NCI-H1417 (cell line): ENCODE results near the gene LYL1.

Experiments
- DNase-seq, 3 experiments: peaks; one replicate each; lab custom pipeline; 2025; lab: John Stamatoyannopoulos, UW

The LYL1 gene

DNA sequence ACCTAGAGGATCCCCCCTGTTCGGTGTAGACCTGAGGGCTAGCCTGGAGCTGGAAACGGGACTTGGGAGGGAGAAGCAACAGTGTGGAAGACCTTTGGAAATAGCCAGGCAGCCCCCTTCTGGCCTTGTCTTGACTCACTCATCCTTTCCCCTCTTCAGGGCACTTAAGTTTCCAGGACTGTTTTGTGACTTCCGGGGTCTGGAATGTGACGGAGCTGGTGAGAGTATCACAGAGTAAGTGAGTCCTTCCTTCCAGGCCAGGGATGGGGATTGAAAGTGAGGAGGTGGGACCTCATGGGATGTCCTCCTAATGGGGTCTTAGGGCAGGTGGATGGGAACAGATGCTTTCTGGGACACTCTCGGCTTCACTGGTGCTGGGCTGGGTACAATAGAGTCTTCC is 29.4 kb downstream of the LYL1 start:
- DNase-seq: no peak

DNA sequence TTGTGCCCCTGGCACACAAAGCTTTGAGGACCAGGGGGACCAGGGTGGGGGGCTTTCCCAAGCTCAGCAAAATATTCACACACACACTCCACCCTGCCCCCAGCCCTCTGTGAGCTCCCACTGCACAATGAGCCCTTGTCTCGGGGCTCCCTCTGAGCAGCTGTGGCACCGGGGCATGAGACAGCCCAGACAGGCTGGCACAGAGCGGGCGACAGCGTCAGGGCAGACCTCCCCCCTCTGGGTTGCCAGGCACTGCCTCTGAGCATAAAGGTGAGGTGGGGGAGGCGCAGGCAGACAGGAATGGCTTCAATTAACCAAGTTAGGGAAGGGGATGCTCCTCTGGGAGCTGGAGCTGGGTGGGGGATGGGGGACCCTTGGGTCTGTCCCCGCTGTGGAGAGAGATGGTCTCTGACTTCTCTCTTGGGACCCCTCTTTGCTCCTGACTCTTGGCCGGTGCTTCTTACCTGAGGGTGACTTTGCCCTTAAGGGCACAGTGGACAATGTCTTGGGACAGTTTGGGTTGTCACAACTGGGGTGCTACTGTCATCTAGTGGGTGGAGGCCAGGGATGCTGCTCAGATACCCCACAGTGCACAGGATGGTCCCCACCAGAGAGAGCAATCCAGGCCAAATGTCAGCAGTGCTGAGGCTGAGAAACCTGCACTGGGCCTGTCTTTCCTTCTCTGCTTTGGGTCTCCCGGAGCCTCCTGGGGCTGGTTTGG is 30.3 kb downstream of the LYL1 start:
- no peak for DNase-seq

DNA sequence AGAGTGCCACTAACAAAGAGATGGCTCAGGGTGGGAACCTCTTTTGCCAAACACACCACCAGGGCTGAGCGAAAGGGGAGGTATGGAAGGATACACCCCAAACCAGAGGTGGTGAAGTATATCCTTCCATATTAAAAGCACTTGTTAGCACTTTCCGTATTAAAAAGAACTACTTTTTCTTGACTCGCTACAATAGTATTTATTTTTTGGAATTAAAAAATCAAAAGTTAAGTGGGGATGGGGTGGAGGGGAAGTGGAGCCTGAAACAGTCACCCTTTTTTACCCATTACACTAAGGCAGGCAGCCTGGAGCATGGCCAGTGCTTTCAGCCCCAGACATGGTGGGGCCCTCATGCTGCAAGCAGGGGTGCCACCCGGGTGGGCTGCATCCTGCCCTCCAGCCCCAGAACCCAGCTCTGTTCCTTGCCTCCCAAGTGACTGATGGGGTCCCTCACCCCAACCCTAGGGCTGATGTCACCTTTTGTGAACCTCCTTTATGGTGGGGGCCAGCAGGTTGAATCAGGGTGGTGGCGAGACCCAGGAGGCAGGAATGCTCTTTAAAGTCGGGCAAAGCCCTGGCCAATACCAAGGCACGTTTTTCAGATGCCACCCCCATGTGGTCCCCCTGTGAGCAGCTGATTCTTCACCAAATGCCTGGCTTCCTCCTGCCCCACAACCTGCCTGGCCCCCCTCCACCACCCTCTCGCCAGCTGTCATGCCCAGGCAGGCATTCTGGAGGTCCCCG is 31.0 kb downstream of the LYL1 start:
- no peak for DNase-seq

DNA sequence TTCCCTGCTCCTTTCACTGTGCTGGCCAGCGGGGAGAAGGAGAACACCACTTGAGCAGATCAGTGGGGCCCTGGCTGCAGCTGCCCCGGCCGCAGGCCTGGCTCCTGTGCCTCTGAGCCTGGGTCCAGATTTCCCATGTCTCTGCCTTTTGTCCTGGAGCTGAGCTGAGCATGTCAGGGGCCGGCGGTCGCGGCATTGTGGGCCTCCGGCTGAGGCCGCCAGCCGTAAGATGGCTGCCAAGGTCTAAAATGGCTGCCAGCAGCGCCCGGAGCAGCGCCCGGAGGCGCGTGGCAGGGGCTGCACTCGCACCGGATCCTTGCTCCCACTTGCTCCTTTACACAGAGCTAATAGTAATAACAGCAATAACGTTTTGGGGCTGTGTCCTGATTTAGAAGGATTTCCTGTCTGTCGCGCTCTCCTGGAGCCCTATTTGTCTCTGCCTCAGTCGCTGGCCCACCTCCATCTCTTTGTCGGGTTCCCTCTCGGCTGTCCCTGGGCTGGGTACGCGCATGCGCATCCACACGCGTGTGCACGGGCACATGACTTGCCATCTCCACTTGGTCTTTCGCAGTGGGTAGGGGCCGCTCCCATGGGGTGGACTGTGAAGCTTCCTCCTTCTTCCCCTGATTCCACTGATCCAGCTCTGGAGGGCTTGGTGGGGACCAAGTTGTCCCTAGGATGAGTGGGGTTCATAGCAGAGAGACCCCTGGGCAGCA is 32.1 kb downstream of the LYL1 start:
- no peak for DNase-seq

DNA sequence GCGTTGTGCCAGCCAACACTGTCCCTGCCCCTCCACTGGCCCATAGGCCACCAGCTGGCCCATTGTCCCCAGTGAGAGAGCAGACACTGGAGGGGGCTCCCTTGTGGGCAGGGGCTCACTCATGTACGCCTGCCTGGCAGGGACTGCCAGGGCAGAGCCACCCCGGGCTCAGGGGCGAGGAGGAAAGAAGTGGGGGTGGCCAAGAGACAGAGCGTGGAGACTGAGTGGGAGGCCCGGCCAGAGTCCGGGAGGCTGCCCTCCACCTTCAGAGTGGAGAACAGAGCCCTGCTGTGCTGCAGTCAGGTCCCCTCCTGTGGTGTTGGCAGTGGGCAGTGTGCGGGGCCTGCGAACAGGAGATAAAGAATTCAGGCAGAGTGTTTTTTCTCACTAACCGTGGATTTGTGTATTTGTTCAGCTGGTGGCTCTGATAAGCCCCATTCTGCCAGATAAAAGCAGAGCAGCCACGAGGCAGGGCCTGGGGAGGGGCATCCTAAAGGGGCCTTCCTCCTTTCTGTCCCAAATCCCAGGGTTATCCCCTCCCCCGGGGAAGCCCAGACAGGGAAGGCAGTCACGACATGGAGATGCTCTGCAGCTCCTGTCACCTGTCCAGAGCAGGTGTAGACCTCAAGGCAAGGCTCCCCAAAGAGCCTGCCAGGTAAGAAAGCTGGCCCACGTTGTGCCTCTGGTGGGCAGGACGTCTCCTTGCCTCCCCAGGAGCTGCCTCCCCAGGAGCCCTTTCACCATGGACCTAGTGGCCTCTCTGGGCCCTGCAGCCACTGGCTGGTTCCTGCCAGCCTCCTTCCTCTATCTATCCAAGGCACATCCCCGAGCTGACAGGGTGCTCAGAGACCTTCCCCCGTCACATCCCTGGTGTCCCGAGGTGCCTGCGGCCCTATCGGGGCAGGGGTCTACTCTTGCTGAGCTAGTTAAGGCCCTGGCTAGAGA is 33.0 kb downstream of the LYL1 start:
- DNase-seq: peak in 1 of 3 experiments; percentile 46

DNA sequence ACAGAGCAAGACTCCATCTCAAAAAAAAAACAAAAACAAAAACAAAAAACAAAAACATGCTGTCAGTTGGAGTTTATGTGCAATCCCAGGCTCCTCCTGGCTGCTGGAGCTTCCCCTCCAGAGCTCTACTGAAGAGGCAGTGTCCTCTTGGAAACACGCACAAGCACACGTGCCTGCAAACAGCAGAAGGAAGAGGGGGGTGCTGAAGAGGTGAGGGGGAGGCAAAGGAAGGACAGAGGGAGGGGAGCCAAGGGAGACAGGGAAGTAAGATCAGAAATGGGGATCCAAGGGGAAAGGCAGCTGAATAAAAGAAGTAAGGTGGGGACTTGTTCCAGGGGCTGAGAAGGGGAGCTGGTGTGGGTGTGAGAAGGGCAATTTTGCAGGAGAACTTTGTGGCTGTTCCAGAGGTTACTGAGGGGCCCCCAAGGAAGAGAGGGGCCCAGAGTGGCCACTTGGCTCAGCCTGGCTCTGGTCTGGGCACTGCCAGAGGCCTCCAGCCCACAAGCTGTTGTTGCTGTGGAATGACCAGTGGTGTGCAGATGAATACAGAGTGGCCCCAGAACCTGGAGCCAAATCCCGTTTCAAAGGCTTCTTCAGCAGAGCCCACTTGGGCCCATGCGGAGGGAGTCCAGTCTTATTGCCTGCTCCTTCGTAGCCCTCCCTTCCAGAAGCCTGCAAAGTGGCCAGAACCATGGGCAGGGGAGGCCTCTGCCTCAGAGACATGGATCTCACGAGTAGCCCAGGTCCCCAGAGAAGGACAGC is 34.4 kb downstream of the LYL1 start:
- no peak for DNase-seq

DNA sequence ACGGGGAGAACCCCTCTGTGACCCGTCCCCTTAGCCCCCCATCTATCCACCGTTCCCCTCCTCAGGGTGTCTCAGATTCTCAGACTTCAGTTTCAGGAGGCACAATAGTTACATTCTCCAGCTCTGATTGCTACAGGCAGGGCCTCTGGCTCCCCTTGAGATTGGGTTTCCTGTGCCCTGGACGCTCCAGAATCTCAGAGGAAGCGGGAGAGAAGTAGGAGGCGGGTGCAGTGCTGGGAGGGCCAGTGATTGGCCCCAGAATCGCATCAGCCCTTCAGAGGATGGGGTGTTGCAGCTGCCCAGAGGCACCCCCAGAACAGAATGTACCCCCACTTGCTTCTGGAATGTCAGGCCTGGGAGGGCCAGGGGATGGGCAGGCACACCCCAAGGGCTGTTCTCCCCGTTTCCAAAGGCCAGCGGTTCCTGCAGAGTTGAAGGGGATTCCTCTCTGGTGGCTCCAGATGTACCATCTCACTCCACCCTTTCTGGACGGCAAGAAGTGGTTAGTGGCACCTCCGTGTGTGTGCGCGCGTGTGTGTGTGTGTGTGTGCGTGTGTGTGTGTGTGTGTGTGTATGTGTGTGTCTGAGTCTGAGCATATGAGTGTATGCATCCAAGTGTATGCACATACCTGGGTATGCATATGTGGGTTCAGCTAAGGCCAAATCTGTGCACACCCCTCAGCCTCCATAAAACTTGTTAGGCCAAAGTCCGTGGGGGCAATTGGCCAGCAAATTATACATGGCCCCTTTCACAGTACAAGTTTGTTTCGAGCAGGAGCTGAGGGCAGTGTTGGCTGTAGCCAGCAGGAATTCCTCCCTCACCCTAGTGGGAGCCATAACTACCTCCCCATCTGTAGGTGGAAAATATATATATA is 35.5 kb downstream of the LYL1 start:
- no peak for DNase-seq

DNA sequence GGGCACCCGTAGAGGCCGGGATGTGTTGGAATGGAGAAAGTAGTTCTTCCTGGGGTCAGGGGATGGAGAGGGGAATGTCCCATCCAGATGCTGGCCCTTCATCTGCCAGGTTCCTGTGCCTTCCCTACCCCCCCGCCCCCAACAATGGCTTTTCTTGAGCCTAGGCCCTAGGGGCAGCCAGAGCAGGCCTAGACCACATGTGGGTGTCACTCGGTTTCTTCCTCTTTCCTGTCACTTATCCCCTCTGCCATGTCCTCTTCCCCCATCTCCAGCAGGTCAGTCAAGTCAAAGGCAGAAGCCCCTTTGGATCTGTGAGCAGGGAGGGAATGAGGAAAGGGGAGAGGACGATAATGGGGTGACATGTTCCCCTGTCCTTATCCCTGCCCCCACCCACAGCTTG is 36.4 kb downstream of the LYL1 start:
- DNase-seq: no peak

DNA sequence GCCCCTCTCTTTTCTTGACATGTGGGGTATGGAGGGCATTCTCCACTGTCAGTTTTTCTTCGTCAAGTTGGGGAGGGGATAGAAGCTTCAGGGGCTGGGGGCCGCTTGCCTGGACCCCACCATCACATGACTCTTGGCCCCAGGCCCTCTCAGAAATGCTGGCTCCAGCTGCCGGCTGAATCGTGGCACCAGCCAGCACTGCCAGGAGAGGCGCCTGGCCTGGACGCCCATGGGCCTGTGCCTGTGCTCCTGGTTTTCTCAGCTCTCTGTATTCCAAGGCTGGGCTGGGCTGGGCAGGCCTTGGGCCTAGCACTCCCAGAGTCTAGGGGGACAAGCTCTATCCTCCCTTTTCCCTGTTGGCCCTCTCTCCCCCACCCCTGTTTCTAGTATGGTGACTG is 38.6 kb downstream of the LYL1 start:
- no peak for DNase-seq

DNA sequence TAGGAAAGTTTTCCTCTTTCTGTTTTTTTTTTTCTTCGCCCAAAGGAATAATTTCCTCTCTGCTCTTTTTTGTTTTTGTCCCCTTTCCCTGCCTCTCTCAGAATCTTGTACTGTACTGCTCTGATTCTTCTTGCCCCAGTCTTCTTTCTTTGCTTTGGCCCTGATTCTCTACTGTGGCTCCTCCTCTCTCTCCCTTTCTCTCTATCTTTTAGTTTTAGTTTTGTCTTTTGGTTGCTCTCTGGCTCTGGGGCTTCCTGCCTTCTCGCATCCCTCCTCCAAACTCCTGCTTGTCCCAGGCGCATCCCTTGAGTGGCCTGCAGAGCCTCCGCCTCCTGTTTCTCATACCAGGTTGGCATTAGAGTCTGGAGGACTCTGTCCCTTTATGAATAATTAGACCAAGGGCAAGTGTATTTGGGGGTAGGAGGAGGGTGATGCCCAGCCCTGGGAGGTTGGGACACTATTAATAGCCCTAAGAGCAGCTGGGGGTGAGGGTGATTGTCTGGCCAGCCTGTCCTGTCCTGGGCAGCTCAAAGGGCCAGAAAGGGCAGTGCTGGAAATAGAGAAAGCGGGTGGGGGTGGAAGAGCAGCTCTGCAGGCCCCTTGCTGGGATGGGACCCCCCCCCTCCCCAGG is 39.1 kb downstream of the LYL1 start:
- DNase-seq: no peak

DNA sequence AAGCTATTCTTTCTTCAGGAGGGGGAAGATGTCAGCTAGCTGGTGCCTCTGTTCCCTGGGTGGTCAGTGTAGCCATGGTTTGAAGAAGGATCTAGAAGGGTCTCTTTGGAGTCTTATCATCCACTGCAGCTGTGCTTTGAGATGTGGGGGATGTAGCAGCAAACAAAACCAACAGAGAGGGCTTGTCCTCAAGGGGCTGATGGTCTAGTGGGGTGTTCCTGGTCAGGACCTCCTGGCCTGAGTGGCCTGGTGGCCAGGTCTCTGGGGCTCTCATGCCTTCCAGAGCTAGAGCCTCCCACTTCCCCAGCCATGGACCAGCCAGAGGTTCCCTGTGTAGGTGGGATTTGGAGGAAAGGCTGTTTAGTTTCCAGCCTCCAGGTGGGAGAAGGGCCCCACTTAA is 40.3 kb downstream of the LYL1 start:
- no peak for DNase-seq

DNA sequence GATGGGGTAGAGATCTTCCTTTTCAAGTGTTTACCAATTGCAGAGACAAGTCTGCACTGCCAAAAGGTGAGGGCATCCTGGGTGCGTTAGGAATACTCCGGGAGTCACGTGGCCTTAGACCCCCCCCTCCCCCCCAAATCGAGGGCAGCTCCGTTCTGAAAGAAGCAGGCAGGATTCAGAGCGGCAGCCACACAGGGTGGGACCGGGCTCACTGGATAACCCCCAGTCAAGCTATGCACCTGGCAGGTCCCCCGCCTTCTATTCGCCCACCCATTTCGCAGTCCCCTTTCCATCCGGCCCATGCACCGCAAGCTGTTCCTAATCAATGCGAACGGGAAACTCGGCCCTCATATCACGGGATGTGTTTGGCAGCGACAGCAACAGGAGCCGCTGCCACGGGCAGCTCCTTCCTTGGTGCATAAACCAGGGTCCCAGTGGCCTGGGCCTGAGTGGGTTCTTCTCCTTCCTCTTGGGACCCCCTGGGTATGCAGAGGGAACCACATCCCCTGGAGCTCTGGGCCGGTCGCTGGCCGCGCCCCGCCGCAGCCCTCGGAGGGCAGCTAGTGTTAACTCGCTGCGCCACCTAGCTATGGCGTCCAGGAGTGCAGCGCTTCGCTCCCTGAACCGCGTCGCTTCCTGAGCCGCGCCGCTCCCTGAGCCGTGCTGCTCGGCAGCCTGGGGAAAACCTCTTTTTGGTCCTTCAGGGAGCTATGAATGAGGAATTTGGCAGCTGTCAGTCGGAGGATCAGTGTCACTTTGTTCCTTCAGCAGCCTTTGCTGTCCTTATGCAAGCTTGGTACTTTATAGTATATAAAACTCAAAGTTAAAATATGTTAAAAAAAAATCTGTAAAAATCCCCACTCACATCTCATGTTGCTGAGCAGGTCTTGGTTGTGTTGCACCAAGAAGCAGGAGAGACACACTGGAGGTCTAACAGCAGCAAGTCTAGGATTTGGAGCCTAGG is 41.4 kb downstream of the LYL1 start:
- DNase-seq: peak; percentile 72 to 86 (median 81)

DNA sequence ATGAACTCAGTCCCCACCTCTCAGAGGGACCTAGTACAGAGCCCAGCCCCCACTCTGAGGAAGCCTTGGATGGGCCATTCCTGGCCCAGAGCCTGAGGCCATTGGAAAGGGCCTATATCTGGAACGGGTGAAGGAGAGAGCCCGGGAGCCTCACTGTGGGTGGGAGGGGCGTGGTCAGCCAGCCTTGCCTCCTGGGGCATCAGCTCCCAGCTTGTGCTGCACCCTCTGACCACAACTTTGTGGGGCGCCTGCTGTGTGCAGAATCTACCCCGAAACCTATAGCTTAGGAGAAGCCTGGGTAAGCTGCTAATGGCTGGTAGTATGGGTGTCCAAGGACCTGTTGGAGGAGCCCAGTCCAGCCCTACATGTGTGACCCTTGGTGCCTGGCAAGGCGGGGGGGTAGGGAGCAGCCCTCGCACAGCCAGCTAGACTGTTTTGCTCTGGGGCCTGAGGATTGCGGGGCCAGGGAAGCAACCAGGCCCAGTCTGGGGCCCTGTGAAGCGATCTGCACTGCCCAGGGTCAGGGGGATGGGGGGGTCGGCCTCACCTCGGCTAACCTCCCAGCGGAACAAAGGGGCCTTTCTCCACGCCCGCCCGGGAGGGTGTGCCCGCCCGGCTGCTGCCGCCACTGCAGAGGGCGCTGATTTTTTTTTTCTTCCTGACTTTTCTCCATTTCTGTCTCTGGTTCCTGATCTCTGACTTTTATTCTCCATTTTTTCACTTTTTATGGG is 42.3 kb downstream of the LYL1 start:
- DNase-seq: no peak

DNA sequence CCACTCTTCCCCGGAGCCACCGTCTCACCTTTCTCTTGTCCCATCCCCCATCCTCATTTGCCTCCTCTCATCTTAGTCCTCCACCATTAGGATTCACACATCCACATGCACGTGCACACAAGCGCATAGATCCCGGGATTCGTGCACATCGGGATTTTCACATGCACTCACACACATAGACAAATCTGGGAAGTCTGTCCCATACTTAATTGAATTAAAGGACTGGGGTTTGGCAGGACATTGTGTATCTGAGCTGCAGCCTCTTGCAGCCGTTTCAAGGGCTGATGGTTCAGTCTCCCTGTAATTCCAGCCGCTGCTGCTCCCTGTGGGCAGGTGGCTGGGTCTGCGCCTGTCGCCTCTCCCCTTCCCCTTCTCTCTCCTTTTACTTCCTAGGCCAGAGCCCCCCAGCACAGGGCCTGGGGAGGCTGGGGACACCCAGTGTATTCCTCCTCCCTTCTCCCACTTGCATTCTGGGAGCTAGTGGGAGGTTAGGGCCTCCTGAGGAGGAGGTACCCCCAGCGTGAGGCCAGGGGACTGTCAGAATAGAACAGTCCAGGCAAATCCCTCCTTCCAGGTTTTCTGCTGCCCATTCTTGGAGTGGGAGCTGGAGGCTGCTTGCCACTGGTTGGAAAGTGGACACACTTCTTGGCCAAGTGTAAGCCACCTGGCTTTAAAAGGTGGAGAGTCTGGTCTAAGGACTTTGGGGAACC is 43.6 kb downstream of the LYL1 start:
- peak in 1 of 3 experiments; percentile 28 for DNase-seq

DNA sequence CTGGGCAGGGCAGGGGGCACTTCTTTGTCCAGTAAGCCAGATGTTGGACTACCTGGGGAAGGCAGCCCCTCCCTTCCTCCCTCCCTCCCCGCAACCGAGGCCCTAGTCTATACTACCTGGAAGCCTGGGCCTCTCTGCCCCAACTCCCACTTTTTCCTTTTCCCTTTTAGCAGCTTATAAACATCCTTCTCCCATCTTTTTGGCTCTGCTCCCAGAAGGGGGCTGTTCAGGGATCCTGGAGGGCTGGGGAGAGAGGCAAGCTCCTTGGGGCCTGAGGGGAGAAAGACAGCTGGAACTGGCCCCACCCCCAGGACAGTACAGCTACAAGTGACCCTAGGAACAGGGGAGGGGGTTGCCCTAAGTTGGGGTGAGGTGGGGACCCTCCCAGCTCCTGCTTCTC is 44.9 kb downstream of the LYL1 start:
- peak in 1 of 3 experiments; percentile 68 for DNase-seq

DNA sequence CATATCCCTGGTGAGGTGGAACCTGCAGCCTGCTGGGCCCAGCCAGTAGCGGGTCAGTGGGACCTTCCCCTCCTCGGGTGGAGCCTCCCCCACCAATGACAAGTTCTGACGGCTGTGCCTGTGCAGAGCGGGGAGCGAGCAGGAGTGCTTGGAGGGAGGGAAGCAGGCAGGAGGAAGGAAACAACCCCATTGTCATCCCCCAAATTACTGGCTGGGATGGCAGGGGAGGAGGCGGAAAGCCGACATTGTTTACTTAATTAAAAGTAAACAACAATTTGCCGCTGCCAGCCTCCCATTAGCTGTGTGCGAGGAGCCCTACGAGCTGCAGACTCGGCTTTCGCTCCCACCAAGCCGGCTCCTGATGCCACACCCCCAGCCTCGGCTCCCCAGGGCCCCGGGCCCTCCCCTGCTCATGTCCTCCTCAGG is 45.5 kb downstream of the LYL1 start:
- DNase-seq: peak in 2 of 3 experiments; percentile 88 to 96
